ENCODE measurements around the gene GPR183.

Gene GPR183

DNA sequence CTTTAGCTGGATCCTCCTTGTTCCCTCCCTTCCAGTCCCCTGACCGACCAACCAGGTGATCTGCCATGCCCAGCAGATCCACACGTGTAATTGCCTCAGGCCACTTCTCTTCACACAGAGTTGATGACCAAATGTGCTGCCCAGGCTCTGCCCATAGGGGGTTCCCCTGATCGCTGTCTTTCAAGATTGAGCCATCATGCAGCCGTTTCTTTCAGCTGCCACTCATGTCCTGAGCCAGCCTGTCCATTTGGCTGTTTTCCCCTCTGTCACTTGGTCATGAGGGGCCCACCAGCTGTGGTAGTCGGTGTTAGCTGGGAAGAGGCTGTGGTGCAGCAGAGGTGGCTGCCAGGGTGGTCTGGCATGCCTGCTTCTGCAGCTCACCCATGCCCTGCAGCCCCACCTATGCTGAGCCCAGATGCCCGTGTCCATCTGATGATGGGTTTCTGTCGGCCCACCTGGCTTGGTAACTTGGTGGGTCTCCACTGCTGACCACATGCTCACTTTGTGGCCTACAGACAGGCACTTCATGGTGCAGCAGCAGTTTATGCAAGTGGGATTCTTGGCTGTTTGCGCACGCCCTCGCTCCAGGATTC, 35.6 kb upstream of the GPR183 start:
- no peak overlapping the region for H2BK15ac ChIP-seq (ENCODE audit: low read length)
- no peak overlapping the region for H2BK12ac ChIP-seq (ENCODE audit: low read length)
- no peak overlapping the region for H3K27ac ChIP-seq (replicated peaks; ENCODE audit: low read length)
- H3K14ac ChIP-seq (ENCODE audit: low read length), result no peak overlapping the region
- H3K4ac ChIP-seq (ENCODE audit: low read length), result no peak overlapping the region
- H3K27me3 ChIP-seq (ENCODE audit: control insufficient read depth in 3 of 3, insufficient read depth in 3 of 3, low read depth in 1 of 3, low read length in 3 of 3), result no peaks in the 10 kb centered on the region
- no peaks in the 10 kb centered on the region for H3K79me1 ChIP-seq (ENCODE audit: low read depth, low read length)
- H2AFZ ChIP-seq (ENCODE audit: low read length), result no peak overlapping the region
- DNase-seq (ENCODE audit: low spot score), result no peak
- no peak overlapping the region for H2AK5ac ChIP-seq (ENCODE audit: low read depth, low read length)
- no peak overlapping the region for H3K4me2 ChIP-seq (ENCODE audit: insufficient read depth, low read length, poor library complexity, severe bottlenecking)
- peak overlapping the region; percentile 27 for H3K9ac ChIP-seq (ENCODE audit: low read depth, low read length, poor library complexity)
- H3K18ac ChIP-seq (ENCODE audit: low read length), result peak overlapping the region; percentile 46
- H3K9me3 ChIP-seq (replicated peaks in 1 of 2; ENCODE audit: control insufficient read depth in 2 of 2, insufficient read depth in 1 of 2, low read depth in 1 of 2, low read length in 2 of 2), result no peaks in the 10 kb centered on the region
- peaks cover 18 to 65% of the 10 kb centered on the region in 2 donors for H3K36me3 ChIP-seq (replicated peaks in 1 of 2; ENCODE audit: control insufficient read depth in 2 of 2, insufficient read depth in 2 of 2, low read length in 2 of 2)
- H3K23ac ChIP-seq (ENCODE audit: low read depth, low read length, poor library complexity), result peak overlapping the region; percentile 17
- no CpG with 5 or more reads among the region's 10 CpGs for WGBS, 2 donors (ENCODE audit: extremely low coverage in 2 of 2, insufficient read length in 2 of 2, insufficient replicate concordance in 1 of 2)
- H4K91ac ChIP-seq (ENCODE audit: low read depth, low read length, poor library complexity), result no peak overlapping the region
- H2BK5ac ChIP-seq (ENCODE audit: low read length), result no peak overlapping the region
- no peak overlapping the region for H2BK120ac ChIP-seq (ENCODE audit: low read depth, low read length)
- H3K4me1 ChIP-seq (ENCODE audit: control insufficient read depth in 2 of 2, insufficient read depth in 1 of 2, low read depth in 1 of 2, low read length in 2 of 2), result no peaks in the 10 kb centered on the region
- no peak overlapping the region for H4K8ac ChIP-seq (ENCODE audit: low read depth, low read length)
- H3K4me3 ChIP-seq (ENCODE audit: low read length in 2 of 2), result peak overlapping the region in 1 of 2 donors; percentile 22

DNA sequence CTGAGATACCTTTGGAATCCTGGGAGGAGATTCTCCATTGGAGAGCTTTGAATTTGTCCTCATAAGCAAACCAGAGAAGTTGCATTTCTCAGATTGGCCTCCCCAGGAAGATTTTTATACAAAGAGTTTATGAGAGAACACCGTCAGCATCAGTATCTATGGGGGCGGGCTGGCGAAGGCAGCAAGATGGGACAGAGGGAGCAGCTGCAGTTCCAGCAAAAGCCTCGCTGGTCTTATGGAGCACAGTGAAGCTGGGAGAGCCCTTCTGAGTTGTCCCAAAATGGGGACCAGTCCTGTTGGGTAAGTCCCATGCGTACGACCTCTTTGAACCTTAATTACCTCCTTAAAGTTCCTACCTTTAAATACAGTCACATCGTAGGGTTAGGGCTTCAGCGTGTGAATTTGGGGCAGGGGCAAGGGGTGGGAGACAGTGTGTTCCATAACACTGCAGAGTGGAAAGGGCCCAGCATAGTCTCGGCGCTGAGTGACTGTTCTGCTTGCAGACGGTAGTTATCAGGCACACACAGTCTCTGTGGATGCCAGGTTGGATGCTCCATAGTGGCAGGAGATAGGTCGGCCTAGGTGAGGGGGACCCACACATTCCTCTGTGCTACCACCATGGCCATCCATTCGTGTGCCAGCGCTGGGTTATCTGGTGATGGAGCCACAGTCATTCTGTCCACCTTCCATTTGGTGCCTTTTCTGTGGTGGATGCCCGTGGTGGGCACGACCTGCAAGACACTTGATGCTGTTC, 34.9 kb upstream of the GPR183 start:
- no peak overlapping the region for H4K91ac ChIP-seq (ENCODE audit: low read depth, low read length, poor library complexity)
- H3K4me2 ChIP-seq (ENCODE audit: insufficient read depth, low read length, poor library complexity, severe bottlenecking), result no peak overlapping the region
- no peaks in the 10 kb centered on the region for H3K27me3 ChIP-seq (ENCODE audit: control insufficient read depth in 3 of 3, insufficient read depth in 3 of 3, low read depth in 1 of 3, low read length in 3 of 3)
- no peak overlapping the region for H3K4me3 ChIP-seq (ENCODE audit: low read length in 2 of 2)
- H3K14ac ChIP-seq (ENCODE audit: low read length), result no peak overlapping the region
- no peak overlapping the region for H2AFZ ChIP-seq (ENCODE audit: low read length)
- no peak overlapping the region for H3K27ac ChIP-seq (replicated peaks; ENCODE audit: low read length)
- H3K36me3 ChIP-seq (replicated peaks in 1 of 2; ENCODE audit: control insufficient read depth in 2 of 2, insufficient read depth in 2 of 2, low read length in 2 of 2), result peaks cover 18 to 59% of the 10 kb centered on the region in 2 donors
- WGBS, 2 donors (ENCODE audit: extremely low coverage in 2 of 2, insufficient read length in 2 of 2, insufficient replicate concordance in 1 of 2), result no CpG with 5 or more reads among the region's 16 CpGs
- H2AK5ac ChIP-seq (ENCODE audit: low read depth, low read length), result no peak overlapping the region
- no peak overlapping the region for H2BK15ac ChIP-seq (ENCODE audit: low read length)
- H3K23ac ChIP-seq (ENCODE audit: low read depth, low read length, poor library complexity), result no peak overlapping the region
- no peak overlapping the region for H3K18ac ChIP-seq (ENCODE audit: low read length)
- no peaks in the 10 kb centered on the region for H3K4me1 ChIP-seq (ENCODE audit: control insufficient read depth in 2 of 2, insufficient read depth in 1 of 2, low read depth in 1 of 2, low read length in 2 of 2)
- H3K4ac ChIP-seq (ENCODE audit: low read length), result no peak overlapping the region
- no peaks in the 10 kb centered on the region for H3K9me3 ChIP-seq (replicated peaks in 1 of 2; ENCODE audit: control insufficient read depth in 2 of 2, insufficient read depth in 1 of 2, low read depth in 1 of 2, low read length in 2 of 2)
- no peak for DNase-seq (ENCODE audit: low spot score)
- no peak overlapping the region for H4K8ac ChIP-seq (ENCODE audit: low read depth, low read length)
- H2BK5ac ChIP-seq (ENCODE audit: low read length), result no peak overlapping the region
- H3K79me1 ChIP-seq (ENCODE audit: low read depth, low read length), result no peaks in the 10 kb centered on the region
- no peak overlapping the region for H2BK120ac ChIP-seq (ENCODE audit: low read depth, low read length)
- no peak overlapping the region for H2BK12ac ChIP-seq (ENCODE audit: low read length)
- peak overlapping the region; percentile 7 for H3K9ac ChIP-seq (ENCODE audit: low read depth, low read length, poor library complexity)

DNA sequence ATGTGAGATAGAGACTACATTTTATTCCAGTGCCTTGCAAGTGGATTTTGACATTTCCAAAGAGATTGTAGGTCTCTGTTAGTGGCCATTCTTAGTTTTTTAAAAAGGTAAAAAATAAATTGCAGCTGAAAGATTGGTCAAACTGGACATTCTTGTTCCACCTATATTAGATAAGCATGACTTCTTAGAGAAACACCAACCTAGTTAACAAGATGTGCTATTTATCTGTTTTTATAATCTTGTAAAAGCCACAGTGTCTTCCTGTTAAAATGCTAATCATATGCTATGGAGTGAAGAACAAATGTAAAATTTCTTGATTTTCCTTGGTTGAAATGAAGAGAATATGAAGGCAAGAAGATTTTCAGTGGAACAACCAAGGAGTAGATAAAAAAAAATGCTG, 33.4 kb upstream of the GPR183 start:
- H4K8ac ChIP-seq (ENCODE audit: low read depth, low read length), result no peak overlapping the region
- H4K91ac ChIP-seq (ENCODE audit: low read depth, low read length, poor library complexity), result no peak overlapping the region
- no peak overlapping the region for H3K18ac ChIP-seq (ENCODE audit: low read length)

GRCh38 chr13:99339736-99340397, 32.7 kb upstream of the GPR183 start:
- Histone ChIP-seq H3K4me2 (ENCODE audit: insufficient read depth, low read length, poor library complexity, severe bottlenecking) (no peak overlapping the region), H2AFZ (ENCODE audit: low read length) (no peak overlapping the region), H3K4ac (ENCODE audit: low read length) (no peak overlapping the region), H3K9me3 (replicated peaks in 1 of 2; ENCODE audit: control insufficient read depth in 2 of 2, insufficient read depth in 1 of 2, low read depth in 1 of 2, low read length in 2 of 2) (no peaks in the 10 kb centered on the region), H2AK5ac (ENCODE audit: low read depth, low read length) (no peak overlapping the region), H3K27me3 (ENCODE audit: control insufficient read depth in 3 of 3, insufficient read depth in 3 of 3, low read depth in 1 of 3, low read length in 3 of 3) (no peaks in the 10 kb centered on the region), H3K79me1 (ENCODE audit: low read depth, low read length) (no peaks in the 10 kb centered on the region), H4K8ac (ENCODE audit: low read depth, low read length) (no peak overlapping the region), H3K27ac (replicated peaks; ENCODE audit: low read length) (no peak overlapping the region), H3K4me1 (ENCODE audit: control insufficient read depth in 2 of 2, insufficient read depth in 1 of 2, low read depth in 1 of 2, low read length in 2 of 2) (peaks cover 0 to 1% of the 10 kb centered on the region in 2 donors), H3K14ac (ENCODE audit: low read length) (no peak overlapping the region), H3K36me3 (replicated peaks in 1 of 2; ENCODE audit: control insufficient read depth in 2 of 2, insufficient read depth in 2 of 2, low read length in 2 of 2) (peaks cover 18 to 47% of the 10 kb centered on the region in 2 donors), H4K91ac (ENCODE audit: low read depth, low read length, poor library complexity) (no peak overlapping the region), H3K23ac (ENCODE audit: low read depth, low read length, poor library complexity) (no peak overlapping the region), H2BK15ac (ENCODE audit: low read length) (no peak overlapping the region), H2BK5ac (ENCODE audit: low read length) (no peak overlapping the region), H3K4me3 (ENCODE audit: low read length in 2 of 2) (no peak overlapping the region), H3K18ac (ENCODE audit: low read length) (no peak overlapping the region), H2BK120ac (ENCODE audit: low read depth, low read length) (no peak overlapping the region), H3K9ac (ENCODE audit: low read depth, low read length, poor library complexity) (no peak overlapping the region), H2BK12ac (ENCODE audit: low read length) (no peak overlapping the region)
- DNase-seq (ENCODE audit: low spot score), result no peak
- no CpG with 5 or more reads among the region's 8 CpGs for WGBS, 2 donors (ENCODE audit: extremely low coverage in 2 of 2, insufficient read length in 2 of 2, insufficient replicate concordance in 1 of 2)

More for the DNA sequence above, 33.4 kb upstream of the GPR183 start:
- Histone ChIP-seq H3K4me2 (ENCODE audit: insufficient read depth, low read length, poor library complexity, severe bottlenecking) (no peak overlapping the region), H2BK120ac (ENCODE audit: low read depth, low read length) (no peak overlapping the region), H3K27ac (replicated peaks; ENCODE audit: low read length) (no peak overlapping the region), H2AK5ac (ENCODE audit: low read depth, low read length) (no peak overlapping the region), H3K4ac (ENCODE audit: low read length) (no peak overlapping the region), H3K9me3 (replicated peaks in 1 of 2; ENCODE audit: control insufficient read depth in 2 of 2, insufficient read depth in 1 of 2, low read depth in 1 of 2, low read length in 2 of 2) (no peaks in the 10 kb centered on the region), H3K27me3 (ENCODE audit: control insufficient read depth in 3 of 3, insufficient read depth in 3 of 3, low read depth in 1 of 3, low read length in 3 of 3) (no peaks in the 10 kb centered on the region), H2AFZ (ENCODE audit: low read length) (no peak overlapping the region), H3K4me3 (ENCODE audit: low read length in 2 of 2) (no peak overlapping the region), H3K14ac (ENCODE audit: low read length) (no peak overlapping the region), H3K4me1 (ENCODE audit: control insufficient read depth in 2 of 2, insufficient read depth in 1 of 2, low read depth in 1 of 2, low read length in 2 of 2) (peaks cover 0 to 1% of the 10 kb centered on the region in 2 donors), H2BK15ac (ENCODE audit: low read length) (no peak overlapping the region), H3K79me1 (ENCODE audit: low read depth, low read length) (no peaks in the 10 kb centered on the region), H2BK5ac (ENCODE audit: low read length) (no peak overlapping the region), H3K36me3 (replicated peaks in 1 of 2; ENCODE audit: control insufficient read depth in 2 of 2, insufficient read depth in 2 of 2, low read length in 2 of 2) (peaks cover 18 to 48% of the 10 kb centered on the region in 2 donors), H3K9ac (ENCODE audit: low read depth, low read length, poor library complexity) (no peak overlapping the region), H2BK12ac (ENCODE audit: low read length) (no peak overlapping the region), H3K23ac (ENCODE audit: low read depth, low read length, poor library complexity) (no peak overlapping the region)
- DNase-seq (ENCODE audit: low spot score), result no peak

Measured in neuronal stem cell (in vitro differentiated cells).